ENCODE measurements around the gene NEK1.
"Not testable (repeated sequence)": the region's sequence is repeated elsewhere in the genome, so short reads cannot be mapped to it uniquely, and the experiment has no call there.

The NEK1 gene

GRCh38 chr4:169565606-169566005 lies 46.8 kb downstream of the NEK1 start:
- no peak for TF ChIP-seq CTCF (IDR thresholded peaks at IDR 0.05; ENCODE audit: extremely low read depth, insufficient read depth, missing control alignments)
- in situ Hi-C loops (cut with MboI; ENCODE audit: low pct_unique_long_range_greater_than_20kb, low sequenced_read_pairs, unreplicated experiment): no loop called here
- DNase-seq (ENCODE audit: low spot score): no peak

- in situ Hi-C loops (cut with MboI; ENCODE audit: low pct_unique_long_range_greater_than_20kb, low sequenced_read_pairs, unreplicated experiment): no loop called here
- TF ChIP-seq CTCF (IDR thresholded peaks at IDR 0.05; ENCODE audit: extremely low read depth, insufficient read depth, missing control alignments): no peak
- no peak for DNase-seq (ENCODE audit: low spot score)
Observed at GRCh38 chr4:169557061-169557636, 55.2 kb downstream of the NEK1 start.

DNA sequence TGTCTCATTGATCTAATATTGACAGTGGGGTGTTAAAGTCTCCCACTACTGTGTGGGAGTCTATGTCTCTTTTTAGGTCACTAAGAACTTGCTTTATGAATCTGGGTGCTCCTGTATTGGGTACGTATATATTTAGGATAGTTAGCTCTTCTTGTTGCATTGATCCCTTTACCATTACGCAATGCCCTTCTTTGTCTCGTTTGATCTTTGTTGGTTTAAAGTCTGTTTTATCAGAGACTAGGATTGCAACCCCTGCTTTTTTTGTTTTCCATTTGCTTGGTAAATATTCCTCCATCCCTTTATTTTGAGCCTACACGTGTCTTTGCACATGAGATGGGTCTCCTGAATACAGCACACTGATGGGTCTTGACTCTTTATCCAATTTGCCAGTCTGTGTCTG lies 65.8 kb downstream of the NEK1 start:
- in situ Hi-C loops (cut with MboI; ENCODE audit: low pct_unique_long_range_greater_than_20kb, low sequenced_read_pairs, unreplicated experiment); DNase-seq (ENCODE audit: low spot score): not testable (repeated sequence)

DNA sequence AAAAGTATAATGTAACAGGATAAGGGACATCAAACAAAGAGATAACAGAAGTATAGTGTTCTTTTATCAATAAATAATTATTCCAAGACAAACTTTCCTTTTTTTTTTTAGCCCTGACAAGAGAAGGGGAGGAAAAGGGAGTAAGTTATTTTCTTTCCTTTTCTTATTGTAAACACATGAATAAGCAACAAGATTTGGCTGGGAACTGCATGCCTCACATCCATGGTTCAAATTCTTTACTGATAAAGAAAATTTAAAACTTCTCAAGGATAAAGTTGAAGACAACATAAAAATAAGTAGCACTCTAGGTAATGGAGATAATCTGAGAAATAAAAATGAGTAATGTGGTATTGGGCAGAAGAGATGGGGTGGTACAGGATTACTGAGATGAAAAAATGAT lies 71.6 kb downstream of the NEK1 start:
- TF ChIP-seq CTCF (IDR thresholded peaks at IDR 0.05; ENCODE audit: extremely low read depth, insufficient read depth, missing control alignments): no peak
- DNase-seq (ENCODE audit: low spot score): no peak
- in situ Hi-C loops (cut with MboI; ENCODE audit: low pct_unique_long_range_greater_than_20kb, low sequenced_read_pairs, unreplicated experiment): no loop called here

- no peak for DNase-seq (ENCODE audit: low spot score)
- no peak for TF ChIP-seq CTCF (IDR thresholded peaks at IDR 0.05; ENCODE audit: extremely low read depth, insufficient read depth, missing control alignments)
- in situ Hi-C loops (cut with MboI; ENCODE audit: low pct_unique_long_range_greater_than_20kb, low sequenced_read_pairs, unreplicated experiment): no loop called here
Observed at GRCh38 chr4:169530048-169530447, 82.3 kb downstream of the NEK1 start.

DNA sequence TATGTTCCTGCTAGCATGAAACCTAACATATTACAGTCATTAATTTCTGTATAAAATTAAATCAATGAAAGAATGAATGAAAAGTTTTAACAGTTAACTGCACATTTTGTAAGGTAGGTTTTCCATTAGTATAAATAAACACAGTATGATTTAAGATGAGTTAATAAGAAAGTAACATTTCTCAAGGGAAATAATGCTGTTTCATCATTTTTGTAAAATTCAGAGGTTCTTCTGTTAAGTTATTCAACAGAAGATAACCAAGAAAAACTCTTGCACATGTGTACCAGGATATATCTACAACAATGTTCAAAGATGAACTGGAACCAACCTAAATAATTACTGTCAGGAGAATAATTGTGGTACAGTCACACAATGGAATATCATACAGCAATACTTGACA lies 88.6 kb downstream of the NEK1 start:
- no peak for DNase-seq (ENCODE audit: low spot score)
- in situ Hi-C loops (cut with MboI; ENCODE audit: low pct_unique_long_range_greater_than_20kb, low sequenced_read_pairs, unreplicated experiment): no loop called here
- TF ChIP-seq CTCF (IDR thresholded peaks at IDR 0.05; ENCODE audit: extremely low read depth, insufficient read depth, missing control alignments): no peak

GRCh38 chr4:169510617-169511016 lies 101.8 kb downstream of the NEK1 start:
- no peak for DNase-seq (ENCODE audit: low spot score)
- TF ChIP-seq CTCF (IDR thresholded peaks at IDR 0.05; ENCODE audit: extremely low read depth, insufficient read depth, missing control alignments): no peak
- in situ Hi-C loops (cut with MboI; ENCODE audit: low pct_unique_long_range_greater_than_20kb, low sequenced_read_pairs, unreplicated experiment): no loop called here
